Hematopoietic multipotent progenitor cell treated with erythropoietin and hydrocortisone succinate and interleukin-3 and kit ligand, for 8 days (in vitro differentiated cells): ENCODE results near the gene DLEC1.

Experiments
- DNase-seq: peaks from one replicate; pipeline ENCODE4 v3.0.0-alpha.2; 2015

Gene DLEC1

DNA sequence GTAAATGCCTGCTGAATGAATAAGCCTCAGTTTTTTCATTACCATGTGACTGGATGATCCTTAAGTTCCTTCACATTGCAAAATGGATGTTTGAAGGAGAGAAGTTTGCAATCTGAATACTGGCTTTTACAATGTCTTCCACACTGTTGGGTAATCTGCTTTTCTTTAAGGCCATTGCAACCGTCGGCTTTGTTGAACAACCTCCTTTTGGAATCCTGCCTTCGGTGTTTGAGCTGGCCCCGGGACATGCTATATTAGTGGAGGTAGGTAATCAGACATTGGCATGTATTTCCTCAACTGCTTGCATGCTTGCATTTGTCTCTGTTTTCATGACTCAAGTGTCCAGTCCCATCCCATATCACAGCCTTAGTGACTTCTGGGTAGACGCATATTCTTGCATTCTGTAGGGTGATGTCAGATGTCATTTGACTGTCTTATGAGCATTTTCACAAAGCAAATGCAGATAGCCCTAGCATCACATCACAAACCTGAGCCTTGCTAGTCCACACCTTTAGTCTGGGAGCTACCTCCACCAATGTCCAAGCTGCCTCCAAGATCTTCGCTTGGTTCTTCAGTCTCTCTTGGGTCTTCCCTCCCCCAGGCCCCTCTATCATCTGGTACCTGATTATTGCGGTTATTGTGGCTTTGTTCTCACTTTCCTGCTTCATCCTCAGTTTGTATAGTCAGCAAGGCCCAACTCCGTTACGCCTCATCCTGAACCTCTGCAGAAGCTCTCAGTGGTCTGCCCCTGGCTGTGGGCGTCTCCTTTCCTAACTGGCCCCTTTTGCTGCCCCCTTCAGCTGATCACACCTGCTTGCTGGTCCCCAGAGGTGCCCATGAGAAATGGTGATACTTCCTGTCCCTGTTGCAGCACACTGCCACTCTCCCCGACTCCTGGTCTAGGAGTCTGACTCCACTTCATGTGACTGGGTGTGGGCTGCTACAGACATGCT is 49.4 kb downstream of the DLEC1 start:
- no peak for DNase-seq

DNA sequence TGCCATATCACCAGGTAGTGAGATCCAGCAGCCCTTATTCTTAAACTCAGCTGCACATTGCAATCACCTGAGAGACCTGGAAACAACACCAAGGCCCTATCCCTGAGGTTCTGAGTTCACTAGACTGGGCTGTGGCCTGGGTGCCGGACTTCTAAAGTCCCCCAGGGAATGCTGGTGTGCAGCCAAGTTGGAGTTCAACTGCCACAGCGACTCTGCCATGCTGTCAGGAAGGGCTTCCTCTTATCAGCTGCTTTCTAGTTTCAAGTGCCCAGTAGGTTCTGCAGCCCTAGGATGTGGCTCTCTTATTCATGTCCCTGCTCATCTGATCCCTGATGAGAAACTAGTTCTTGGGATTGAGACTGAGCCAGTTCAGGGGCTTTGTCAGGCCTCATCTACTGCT is 50.2 kb downstream of the DLEC1 start:
- DNase-seq = no peak

DNA sequence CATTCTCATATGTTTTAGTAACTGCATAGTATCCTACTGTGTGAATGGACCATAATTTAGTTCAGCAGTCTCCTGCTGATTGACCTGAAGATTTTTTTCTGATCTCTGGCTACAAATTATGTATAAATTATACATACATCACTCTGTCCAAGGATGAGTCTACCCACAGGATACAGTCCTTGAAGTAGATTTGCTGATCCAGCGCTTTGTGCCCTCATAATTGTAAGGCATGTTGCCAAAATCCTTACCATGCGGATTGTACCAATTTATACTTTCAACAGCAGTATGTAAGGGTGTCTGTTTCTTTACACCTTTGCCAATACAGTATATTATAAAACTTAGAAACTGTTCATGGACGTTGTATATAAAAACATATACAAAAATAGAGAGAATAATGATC is 51.4 kb downstream of the DLEC1 start:
- no peak for DNase-seq

DNA sequence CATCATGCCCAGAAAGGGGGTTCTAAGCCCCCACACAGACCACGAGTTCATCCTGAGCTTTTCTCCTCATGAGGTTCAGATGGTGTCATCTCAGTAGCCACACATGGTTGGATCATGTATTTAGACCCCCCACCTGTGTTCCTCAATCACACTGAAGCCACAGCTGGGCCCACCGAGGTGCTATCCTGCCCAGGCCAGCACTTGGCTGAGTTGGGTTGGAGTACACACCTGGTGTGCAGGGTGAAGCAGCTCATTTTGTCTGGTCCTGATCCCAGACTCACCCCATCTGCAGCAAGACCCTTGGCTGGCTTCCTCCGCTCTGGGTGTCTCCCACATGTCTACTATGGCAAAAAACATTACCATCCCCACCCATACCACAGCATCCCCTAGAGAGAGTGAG is 56.0 kb downstream of the DLEC1 start:
- no peak for DNase-seq

DNA sequence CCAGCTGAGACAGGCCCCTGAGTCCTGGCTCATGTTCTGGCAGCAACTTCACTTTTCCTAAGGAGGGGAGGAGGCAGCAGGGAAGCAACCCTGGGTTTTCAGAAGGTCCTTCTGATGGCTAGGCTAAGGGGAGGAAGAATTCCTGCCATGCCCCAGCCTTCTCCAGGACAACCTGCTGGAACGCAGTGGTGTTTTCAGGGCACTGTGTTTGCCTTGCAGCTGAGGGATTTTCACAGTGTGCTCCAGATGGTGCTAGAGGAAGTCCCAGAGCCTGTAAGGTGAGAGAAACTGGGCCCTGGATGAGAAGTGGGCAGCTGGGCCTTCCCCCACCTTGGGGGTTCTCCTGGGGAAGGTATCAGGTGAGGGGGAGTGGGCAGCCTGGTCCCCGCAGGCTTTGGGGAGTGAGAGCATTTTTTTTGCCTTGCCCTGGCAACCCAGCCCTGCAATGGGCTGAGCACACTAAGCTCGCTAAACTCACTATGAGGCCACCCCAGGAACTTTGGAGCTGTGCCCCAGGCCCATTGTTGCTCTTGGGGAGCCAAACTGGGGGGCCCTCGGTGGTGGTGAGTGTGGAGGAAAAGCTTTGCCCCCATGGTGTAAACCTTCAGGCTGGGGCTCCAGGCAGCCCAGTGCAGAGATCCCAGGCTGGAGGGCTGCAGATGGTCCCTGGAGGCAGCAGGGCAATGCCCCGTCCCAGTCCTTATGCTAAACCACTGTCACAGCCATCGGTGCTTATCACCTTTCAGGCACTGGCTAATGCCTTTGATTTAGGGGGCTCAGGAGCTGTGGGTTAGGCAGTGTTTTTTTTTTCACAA is 56.9 kb downstream of the DLEC1 start:
- DNase-seq = no peak

DNA sequence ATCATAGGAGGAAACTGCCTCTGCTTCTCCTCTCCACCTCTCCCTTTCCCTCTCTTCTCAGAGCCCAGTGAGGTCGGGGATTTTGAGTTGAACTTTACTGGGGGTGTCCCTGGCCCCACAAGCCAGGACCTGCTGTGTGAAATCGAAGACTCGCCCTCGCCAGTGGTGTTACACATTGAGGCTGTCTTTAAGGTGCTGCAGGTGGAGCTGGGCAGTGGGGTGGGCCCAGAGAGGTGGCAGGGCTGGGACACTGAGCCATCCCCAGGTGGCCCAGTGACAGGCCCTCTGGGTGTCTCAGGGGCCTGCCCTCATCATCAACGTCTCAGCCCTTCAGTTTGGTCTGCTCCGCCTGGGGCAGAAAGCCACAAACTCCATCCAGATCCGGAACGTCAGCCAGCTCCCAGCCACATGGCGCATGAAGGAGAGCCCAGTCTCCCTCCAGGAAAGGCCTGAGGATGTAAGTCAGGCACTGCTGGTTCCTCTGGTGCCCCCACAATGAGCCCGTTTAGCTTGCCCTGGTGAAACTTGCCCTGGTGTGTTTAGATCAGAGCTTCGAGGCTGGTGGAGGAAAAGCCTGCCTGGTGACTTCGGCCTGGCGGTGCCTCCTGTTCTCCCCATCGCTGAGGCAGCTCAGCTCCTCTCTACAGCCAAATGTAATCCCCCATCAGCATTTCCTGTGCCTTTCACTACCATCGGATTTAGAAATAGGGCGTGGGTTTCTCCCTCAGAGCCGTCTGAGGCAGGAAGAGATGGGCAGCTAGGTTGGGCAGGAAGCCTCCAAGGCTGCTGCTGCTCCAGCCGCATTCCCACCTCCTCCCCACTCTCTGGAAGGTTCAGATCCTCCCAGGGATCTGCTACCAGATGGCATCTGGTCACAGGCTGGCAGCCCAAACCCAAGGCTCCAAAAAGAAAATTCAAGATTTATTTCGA is 58.7 kb downstream of the DLEC1 start:
- no peak for DNase-seq

DNA sequence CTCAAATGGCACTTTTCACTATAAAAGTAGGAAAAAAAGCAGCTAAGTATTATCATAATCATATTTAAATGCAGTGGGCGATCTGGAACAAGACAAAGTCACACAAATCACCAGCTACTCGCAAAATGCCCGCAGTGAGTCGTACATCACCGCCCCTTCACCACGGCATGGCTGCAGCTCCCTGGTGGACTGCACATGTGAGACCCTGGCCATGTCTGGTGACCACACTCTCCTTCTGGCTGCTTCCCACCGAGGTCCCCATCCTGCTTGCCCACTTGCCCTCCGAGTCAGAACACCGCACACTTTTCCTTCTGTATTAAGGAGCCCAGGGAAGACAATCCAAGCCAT is 59.3 kb downstream of the DLEC1 start:
- DNase-seq = no peak

DNA sequence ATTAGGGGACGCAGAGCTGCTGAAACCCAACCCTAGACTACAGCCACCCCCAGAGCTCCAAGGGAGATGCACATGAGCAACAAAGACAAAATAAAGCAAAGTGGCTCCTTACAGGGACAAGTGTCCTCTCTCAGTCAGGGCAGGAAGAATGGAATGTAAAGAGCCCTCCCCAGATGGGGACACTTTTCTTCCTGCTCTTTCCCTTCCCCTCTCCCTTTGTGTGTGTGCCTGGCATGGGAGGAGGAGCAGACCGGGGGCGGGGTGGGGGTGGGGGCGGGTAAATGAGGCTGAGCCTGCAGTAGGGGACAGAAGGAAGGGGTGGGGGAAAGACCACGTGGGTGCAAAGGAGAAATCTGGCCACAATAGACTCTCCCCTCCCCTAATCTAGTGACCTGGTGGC is 60.5 kb downstream of the DLEC1 start:
- DNase-seq = no peak

DNA sequence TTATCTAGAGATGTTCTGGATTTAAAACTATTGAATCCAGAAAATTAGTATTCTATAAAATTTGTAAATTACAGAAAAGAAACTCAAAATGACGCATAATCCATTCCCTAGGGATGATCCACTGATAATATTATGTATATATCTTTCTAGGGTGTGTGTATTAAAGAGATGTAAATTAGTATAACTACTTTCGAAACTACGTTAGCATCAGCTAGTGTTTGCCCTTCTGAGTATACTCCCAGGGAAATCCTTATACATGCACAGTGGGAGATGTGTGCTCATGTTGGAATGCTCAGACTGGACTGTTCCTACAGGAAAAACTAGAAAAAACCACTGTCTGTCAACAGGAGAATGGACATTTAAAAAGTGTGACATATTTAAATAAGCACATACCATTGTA is 61.5 kb downstream of the DLEC1 start:
- no peak for DNase-seq

DNA sequence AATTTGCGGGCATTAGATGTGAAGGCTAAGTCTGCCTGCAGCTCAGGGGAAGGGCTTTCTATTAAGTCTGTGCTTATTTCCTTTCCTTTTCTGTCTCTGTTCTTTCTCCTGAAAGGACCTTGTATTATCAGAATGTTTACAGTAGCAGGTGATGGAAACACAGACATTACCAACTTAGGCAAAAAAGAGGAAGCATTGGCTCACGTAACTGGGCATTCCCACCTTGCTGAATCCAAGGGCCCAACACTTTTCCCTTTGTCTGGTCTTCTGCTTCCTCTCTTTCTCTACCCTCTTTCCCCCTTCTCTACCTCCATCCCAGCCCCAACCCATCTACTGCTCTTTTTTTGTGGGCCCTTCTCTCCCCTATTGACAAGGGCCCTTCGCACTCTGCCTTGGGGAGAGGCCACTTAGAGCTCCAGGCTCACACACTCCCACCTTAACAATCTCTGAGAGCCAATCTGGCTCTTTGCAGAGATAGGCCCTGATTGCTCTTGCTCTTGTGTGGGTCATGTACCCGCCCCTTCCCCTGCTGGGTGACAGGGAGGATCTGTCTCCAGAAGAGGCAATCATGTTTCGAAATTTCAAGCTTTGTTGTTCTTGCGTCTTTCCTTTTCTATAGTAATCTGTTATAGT is 62.9 kb downstream of the DLEC1 start:
- DNase-seq = no peak

DNA sequence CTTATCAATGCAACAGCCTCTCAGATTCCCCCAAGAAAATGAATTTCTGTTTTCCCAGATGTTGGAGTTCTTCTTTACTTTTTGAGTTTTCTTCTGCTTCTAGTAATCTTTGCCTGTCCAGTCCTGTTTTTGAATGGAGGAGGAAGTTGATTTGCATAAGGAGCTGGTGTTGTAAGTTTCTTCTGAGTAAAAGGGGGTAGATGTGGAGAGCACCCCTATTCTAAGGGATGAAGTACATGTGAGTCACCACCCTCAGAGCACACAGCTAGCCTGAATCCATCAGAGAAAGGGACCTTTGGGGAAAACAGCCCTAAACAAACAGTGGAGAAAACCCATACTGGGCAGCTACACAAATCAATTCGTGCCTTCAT is 63.4 kb downstream of the DLEC1 start:
- no peak for DNase-seq

DNA sequence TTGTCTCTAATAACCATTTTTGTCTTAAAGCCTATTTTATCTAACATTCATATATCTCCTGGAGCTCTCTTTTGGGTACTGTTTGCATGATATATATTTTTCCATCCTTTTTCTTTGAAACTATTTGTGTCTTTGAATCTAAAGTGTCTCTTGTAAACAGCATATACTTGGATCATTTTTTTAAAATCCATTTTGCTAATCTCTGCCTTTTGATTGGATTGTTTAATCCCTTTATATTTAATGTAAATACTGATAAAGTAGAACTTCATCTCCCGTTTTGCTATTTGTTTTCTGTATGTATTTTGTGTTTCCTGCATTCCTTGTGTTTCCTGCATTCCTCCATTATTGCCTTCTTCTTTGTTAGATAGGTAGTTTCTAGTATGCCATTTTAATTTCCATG is 66.5 kb downstream of the DLEC1 start:
- DNase-seq = no peak

DNA sequence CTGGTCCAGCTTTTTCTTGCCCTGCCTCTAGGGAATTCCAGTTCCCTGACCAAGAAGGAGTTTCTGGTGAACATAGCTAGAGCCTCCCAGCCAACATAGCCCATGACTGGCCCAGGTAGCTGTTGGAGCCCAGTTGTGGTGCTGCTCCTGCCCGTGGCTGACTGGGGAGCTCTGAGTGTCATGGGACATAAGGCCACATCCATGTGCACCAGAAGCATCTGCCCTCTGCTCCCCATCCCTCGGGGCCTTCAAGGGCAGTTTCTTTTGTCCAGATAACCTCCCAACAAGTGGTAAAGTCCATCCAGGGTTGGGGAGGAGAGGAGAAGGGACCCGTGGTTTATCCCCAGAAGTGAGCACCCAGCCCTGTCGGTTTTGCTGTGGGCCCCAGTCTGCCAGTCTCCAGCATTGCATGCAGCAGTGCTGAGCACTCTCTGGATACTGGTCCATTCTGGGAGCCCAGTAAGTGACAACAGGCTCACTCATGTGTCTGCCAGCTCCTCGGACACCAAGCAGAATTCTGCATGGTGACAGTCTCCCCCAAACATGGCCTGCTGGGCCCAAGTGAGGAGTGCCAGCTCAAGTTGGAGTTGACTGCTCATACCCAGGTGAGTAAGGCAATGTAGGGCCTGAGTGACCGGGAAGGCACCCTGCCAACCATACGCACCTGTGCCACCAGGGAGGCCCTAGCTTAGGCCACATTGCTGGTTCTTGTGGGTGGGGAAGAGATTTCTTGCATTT is 69.1 kb downstream of the DLEC1 start:
- no peak for DNase-seq

DNA sequence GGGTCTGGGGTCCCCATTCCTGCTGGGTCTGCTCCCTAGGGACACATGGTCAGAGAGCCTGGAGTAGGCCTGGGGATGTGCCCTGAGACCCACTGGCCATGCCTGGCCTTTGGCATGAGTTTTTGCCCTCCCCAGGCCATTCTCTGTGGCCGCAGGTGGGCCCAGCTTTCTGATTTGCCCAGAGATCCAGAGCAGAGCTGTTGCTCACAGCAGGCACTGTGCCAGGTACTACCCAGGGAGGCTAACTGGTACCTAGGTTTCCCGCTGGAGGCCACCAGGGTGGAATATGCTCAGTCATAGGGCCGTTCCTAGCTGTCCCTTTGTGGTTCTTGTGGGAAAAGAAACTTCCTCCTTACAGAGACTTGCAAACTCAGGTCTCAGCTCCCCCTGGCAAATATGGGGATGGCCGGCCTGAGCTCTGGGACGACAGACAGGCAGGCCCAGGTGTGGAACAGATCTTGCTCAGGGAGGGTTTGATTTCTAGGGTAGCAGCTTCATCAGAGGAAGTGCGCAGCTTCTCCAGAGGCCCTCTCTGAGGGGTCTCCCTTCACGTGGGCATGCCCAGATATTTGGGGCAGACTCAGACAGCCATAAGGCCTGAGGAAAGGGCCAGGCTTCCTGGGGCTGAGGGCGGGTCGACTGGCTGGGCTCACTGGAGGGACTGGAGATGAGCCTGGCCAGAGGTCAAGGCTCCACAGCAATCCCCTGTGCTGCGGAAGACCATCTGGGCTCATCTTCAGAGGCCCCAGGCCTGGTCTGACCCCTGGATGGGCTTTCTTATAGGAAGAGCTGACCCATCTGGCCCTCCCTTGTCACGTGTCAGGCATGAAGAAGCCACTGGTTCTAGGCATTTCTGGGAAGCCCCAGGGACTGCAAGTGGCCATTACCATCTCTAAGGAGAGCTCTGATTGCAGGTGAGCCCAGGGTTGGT is 69.9 kb downstream of the DLEC1 start:
- peak; percentile 16 for DNase-seq

DNA sequence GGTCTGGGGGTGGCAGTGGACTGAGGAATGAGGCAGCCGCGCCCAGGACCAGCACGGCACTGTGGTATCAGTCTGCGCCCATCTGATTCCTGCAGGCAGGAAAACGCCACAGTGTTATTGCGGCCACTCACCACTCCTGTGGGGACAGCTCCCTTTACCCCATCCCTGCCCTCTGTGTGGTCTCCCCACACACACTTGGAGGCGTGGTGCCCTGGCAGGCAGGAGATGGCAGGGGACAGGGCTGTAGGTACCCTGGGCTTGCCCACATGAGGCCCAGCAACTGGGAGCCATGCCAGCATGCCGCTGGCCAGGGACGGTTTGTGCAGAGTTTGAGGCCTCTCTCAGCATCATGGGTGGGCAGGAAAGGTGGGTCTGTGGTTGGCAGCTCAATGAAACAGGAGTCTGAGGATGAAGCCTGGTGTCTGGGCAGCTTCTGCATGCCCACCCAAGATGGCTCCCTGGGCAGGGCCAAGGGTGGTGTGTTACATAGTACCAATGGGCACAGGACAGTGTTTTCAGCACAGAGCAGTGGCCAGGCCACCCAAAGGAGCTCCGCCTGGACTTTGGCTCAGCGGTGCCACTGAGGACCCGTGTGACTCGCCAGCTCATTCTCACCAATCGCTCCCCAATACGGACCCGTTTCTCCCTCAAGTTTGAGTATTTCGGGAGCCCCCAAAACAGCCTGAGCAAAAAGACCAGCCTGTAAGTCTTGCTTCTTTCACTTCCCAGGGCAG is 70.7 kb downstream of the DLEC1 start:
- DNase-seq = no peak

DNA sequence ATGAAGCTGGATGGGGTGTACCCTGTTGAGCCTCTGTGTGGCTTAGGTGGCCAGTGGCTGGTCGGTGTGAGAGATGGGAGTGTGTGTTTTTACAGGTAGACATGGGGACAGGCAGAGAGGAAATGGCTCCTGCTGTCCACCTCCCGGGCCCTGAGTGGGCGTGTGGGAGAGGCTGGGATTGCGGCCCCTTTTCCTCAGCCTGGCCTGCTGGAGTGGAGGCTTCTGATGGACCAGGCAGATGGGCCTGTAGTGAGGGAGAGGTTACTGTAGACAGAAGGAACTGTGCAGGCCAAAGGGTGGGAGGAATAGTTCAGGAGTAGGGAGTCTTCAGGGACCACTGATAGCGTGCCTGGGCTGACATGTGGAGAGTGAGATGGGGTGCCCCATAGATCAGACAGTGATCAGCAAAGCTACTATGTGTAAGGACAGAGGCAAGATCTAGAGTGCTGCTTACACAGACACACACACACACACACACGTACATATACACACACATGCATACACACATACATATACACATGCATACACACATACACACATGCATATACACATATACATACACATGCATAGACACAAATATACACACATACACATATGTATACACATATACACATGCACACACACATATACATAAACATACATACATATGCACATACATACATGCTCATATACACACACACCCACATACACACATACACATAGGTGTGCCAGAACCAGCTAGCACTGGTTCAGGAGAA is 71.5 kb downstream of the DLEC1 start:
- DNase-seq = no peak

DNA sequence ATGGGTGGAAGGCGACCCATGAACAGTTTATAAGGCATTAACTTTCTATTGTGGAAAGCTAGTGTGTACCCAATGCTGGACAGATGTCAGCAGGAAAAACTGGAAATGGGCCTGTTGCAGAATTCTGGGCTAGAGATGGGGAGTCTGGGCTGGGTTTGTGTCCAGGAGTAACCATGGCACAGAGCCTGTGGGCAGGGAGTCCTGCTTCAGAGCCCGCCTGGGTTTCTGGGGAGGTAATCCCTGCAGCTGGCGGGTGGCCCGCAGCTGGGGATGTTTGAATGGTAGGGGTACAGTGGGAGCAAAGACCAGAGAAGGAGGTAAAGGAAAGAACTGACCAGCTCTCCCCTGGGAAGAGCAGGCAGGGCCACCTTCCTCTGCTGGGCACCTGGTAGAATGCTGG is 72.2 kb downstream of the DLEC1 start:
- no peak for DNase-seq

DNA sequence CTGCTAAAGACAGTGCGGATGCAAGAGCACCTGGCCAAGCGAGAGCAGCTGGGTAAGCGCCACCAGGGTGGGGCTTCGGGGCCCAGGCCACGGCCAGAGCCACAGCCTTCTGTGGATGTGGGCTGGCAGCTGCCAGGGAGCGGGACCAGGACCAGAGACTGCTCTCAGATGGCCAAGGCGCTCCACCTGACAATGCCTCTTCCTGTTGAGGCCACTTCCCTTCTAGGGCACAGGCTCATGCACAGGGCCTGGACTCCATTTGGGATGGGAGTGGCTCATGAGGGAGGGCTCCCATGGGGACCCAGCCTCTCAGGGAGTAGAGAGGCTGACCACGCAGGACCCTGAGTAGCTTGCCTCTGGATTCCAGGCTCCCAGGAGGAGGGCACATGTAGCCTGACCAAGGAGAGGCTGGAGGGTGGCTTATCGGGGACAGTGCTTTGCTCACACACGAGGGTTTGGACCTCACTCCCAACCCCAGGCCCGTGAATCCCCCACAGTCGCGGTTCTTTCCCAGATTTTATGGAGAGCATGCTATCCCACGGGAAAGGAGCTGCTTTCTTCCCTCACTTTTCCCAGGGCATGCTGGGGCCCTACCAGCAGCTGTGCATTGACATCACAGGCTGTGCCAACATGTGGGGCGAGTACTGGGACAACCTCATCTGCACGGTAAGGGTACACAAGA is 72.8 kb downstream of the DLEC1 start:
- DNase-seq = no peak

DNA sequence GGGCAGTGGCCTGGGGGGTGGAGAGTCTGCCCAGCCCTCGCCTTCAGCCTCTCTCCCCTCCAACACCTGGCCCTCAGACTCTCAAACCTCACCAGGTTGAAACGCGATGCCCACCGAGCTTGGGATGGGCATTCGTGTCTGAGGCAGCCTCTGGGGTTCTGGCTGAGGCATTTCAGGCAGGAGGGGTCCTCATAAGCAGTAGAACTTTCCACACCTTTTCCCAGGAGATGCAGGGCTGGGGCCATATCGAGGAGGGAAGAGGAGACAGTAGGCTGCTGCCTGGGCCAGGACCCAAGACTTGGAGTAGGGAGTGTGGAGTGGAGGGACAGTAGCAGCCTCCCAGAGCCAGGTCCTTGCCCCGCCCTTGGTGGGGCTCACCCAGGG is 73.4 kb downstream of the DLEC1 start:
- no peak for DNase-seq
